Progenitor cell of endocrine pancreas (in vitro differentiated cells): ENCODE results near the gene SDC3. TPM values are rescaled to one million over a fixed set of nuclear protein-coding genes. Genes with fewer than 3 reads are reported as not detected.
"Not testable (repeated sequence)": the region's sequence is repeated elsewhere in the genome, so short reads cannot be mapped to it uniquely, and the experiment has no call there.

Source experiments
- DNase-seq: peaks from one replicate; pipeline ENCODE4 v3.0.0; 2021; ENCODE audit warnings: low spot score; ENCODE audit not compliant: unreplicated experiment
- H3K27ac Mint-ChIP-seq: 2 replicates; pipeline ENCODE4 v1.8.0; 2021; ENCODE audit warnings: mild to moderate bottlenecking, moderate library complexity, mixed read lengths
- H3K27me3 Mint-ChIP-seq: 2 replicates; pipeline ENCODE4 v1.8.0; 2021; ENCODE audit warnings: mixed read lengths
- H3K36me3 Mint-ChIP-seq: 2 replicates; pipeline ENCODE4 v1.8.0; 2022; ENCODE audit warnings: mixed read lengths; ENCODE audit not compliant: insufficient read depth
- H3K4me1 Mint-ChIP-seq: 2 replicates; pipeline ENCODE4 v1.8.0; 2021; ENCODE audit warnings: low read depth, mixed read lengths
- H3K4me3 Mint-ChIP-seq: 2 replicates; pipeline ENCODE4 v1.8.0; 2021; ENCODE audit warnings: low read depth, mild to moderate bottlenecking, moderate library complexity, mixed read lengths
- H3K9me3 Mint-ChIP-seq: 2 replicates; pipeline ENCODE4 v1.8.0; 2021; ENCODE audit warnings: low read depth, mixed read lengths
- total RNA-seq: library from RNA; stranded (reverse); gene quantifications from 2 replicates; pipeline ENCODE4 v1.2.1, GENCODE V29; 2021
- TF ChIP-seq, protein P1 (sequence below): fragments of 200-600 bp; sonication (generic); IDR thresholded peaks from one replicate; pipeline ENCODE4 v1.5.0; 2021; ENCODE audit warnings: antibody characterized with exemption, mild to moderate bottlenecking; ENCODE audit not compliant: unreplicated experiment

Gene SDC3
- total RNA-seq, 1 donor from 2014 or later = 33.7 TPM

DNA sequence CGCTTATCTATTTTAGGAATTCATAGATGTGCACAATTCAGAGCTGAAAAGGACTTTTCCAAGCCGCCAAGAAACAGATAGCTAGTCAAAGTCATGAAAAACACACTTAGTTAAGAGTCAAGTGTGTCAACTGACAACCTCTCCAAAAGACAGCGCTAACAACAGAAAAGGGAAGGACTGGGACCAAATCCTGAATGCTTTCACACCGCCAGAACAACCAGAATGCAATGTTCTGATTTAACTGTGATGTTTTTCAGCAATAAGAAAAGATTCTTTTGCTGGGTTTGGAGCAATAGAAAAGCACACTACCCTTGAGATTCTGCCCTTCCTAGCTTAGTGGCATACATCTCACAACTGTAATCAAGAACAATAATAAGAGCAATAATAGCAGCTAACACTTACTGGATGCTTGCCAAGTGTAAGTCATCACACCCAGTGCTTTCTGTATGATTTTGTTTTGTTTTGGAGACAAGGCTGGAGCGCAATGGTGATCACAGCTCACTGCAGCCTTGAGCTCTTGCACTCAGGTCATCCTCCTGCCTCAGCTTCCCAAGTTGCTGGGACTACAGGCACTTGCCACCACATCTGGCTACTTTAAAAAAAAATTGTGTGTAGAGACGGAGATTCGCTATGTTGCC is 33.9 kb upstream of the SDC3 start:
- H3K4me1 Mint-ChIP-seq = no peaks in the 10 kb centered on the region
- TF ChIP-seq, protein P1, sequence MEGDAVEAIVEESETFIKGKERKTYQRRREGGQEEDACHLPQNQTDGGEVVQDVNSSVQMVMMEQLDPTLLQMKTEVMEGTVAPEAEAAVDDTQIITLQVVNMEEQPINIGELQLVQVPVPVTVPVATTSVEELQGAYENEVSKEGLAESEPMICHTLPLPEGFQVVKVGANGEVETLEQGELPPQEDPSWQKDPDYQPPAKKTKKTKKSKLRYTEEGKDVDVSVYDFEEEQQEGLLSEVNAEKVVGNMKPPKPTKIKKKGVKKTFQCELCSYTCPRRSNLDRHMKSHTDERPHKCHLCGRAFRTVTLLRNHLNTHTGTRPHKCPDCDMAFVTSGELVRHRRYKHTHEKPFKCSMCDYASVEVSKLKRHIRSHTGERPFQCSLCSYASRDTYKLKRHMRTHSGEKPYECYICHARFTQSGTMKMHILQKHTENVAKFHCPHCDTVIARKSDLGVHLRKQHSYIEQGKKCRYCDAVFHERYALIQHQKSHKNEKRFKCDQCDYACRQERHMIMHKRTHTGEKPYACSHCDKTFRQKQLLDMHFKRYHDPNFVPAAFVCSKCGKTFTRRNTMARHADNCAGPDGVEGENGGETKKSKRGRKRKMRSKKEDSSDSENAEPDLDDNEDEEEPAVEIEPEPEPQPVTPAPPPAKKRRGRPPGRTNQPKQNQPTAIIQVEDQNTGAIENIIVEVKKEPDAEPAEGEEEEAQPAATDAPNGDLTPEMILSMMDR = no peak
- H3K9me3 Mint-ChIP-seq = no peaks in the 10 kb centered on the region
- no peak overlapping the region for H3K4me3 Mint-ChIP-seq
- no peaks in the 10 kb centered on the region for H3K27me3 Mint-ChIP-seq
- peak overlapping the region; percentile 52 for H3K27ac Mint-ChIP-seq
- DNase-seq = no peak
- H3K36me3 Mint-ChIP-seq = peaks cover 32% of the 10 kb centered on the region

DNA sequence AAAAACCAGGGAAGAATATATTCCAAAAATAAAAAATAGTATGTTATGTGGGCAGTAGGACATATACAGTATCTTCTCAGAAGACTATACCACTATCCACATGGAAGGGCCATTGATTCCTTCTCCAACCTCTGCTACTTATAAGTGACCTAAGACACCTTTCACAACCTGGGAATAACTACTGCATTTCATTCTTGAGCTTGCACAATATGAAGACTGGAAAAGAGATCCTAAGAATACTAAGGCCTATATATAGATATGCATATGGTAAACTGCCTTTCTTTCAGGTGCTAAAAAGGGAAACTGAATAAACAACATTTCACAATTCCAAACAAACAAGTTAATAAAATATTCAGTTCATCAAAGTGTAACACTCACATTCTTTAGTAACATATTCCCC is 32.0 kb upstream of the SDC3 start:
- Mint-ChIP-seq H3K36me3 (peaks cover 38% of the 10 kb centered on the region), H3K4me3 (no peak overlapping the region), H3K4me1 (no peaks in the 10 kb centered on the region), H3K27me3 (no peaks in the 10 kb centered on the region), H3K27ac (no peak overlapping the region), H3K9me3 (no peaks in the 10 kb centered on the region)
- DNase-seq = no peak
- TF ChIP-seq, protein P1 = no peak

DNA sequence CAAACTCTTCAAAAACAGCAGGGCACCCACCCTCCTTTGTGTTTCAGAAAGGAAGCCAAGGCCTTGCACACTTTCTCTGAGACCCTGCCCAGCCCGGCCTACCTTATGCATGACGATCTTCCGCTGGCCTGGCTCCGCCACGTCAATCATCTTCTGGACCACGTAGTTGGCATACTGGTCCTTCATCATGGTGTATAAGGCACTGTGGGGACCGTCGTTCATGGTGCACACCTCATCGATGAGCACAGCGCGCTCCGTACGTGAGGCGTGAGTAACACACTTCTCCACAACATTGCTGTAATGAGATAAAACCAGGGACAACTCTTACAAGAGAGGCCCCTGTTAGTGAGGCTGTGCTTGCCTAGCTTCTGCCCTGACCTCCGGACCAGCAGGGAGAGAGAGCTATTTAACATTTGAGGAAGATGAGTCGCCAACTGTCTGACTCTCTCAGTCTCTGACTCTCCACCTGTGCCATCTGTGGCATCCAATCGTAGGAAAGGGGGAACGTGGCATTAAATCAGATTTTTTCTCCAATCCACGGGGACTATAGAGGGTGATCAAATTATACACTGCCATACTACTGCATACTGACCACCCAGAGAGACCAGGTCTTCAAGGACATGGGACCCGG is 28.1 kb upstream of the SDC3 start:
- no peak overlapping the region for H3K4me3 Mint-ChIP-seq
- H3K27ac Mint-ChIP-seq = peak overlapping the region; percentile 87
- H3K36me3 Mint-ChIP-seq = peaks cover 41% of the 10 kb centered on the region
- DNase-seq = no peak
- no peaks in the 10 kb centered on the region for H3K27me3 Mint-ChIP-seq
- TF ChIP-seq, protein P1 = no peak
- peaks cover 15% of the 10 kb centered on the region for H3K4me1 Mint-ChIP-seq
- H3K9me3 Mint-ChIP-seq = no peaks in the 10 kb centered on the region

DNA sequence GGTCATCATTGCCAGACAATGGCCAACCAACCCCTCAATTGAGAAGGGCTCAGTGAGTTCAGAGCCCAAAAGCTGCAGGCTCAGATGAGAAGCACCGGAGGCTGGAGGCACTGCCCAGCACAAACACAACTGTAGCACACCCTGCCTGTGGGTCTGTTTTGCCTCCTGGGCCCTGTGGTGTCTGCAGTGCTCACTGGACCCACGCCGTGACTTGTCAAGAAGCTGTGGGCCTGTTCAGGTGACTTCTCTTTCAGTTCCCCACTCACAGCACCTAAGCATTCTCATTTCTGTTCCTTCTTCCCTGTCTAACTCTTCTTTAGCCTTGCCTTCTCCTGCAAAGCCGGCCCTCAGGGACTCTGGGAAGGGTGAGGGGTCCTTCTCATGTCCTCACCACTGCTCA is 27.2 kb upstream of the SDC3 start:
- not testable (repeated sequence) for H3K9me3 Mint-ChIP-seq, H3K27ac Mint-ChIP-seq, H3K27me3 Mint-ChIP-seq, H3K4me3 Mint-ChIP-seq, DNase-seq
- Mint-ChIP-seq H3K36me3 (peaks cover 41% of the 10 kb centered on the region), H3K4me1 (peaks cover 16% of the 10 kb centered on the region)

DNA sequence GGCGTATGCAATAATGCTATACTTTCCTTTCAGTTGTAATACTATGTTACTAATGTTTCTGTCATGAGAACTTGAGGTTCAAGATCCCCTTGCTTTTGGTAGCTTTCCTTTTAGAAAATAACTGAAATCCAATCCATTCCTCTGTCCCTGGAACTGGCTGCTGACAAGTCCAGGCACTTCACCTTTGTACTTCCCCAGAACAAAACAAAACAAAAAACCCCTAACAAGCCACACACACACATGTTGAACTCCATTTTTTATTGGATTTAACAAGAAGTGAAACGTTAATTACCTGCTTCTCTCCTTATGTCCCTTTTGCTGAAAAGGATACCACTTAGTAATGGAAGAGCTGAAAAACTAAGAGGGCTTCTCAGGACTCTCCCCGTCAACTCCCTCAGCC is 26.1 kb upstream of the SDC3 start:
- peaks cover 17% of the 10 kb centered on the region for H3K4me1 Mint-ChIP-seq
- no peak for DNase-seq
- peaks cover 39% of the 10 kb centered on the region for H3K36me3 Mint-ChIP-seq
- TF ChIP-seq, protein P1 = no peak
- H3K9me3 Mint-ChIP-seq = no peaks in the 10 kb centered on the region
- H3K27ac Mint-ChIP-seq = peak overlapping the region; percentile 75
- no peak overlapping the region for H3K4me3 Mint-ChIP-seq
- H3K27me3 Mint-ChIP-seq = no peaks in the 10 kb centered on the region

DNA sequence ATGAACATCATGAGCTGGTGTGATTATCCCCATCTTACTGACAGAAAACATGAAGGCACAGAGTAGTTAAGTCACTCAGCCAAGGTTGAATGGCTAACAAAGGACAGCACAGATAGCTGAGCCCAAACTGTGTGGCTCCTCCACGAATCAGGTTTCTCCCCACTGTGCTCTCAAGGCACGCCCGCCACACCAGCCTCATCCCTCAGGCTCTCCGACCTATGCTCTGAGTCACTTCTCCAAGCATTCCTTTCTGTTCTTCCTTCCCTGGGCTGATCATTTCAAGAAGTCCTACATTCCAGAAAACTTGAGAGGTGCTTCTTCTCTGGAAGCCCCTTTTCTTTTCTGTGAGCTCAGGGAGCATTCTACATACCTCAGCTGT is 25.3 kb upstream of the SDC3 start:
- no peaks in the 10 kb centered on the region for H3K27me3 Mint-ChIP-seq
- no peak for DNase-seq
- TF ChIP-seq, protein P1 = no peak
- no peaks in the 10 kb centered on the region for H3K9me3 Mint-ChIP-seq
- H3K4me3 Mint-ChIP-seq = no peak overlapping the region
- peaks cover 19% of the 10 kb centered on the region for H3K4me1 Mint-ChIP-seq
- peaks cover 33% of the 10 kb centered on the region for H3K36me3 Mint-ChIP-seq
- peak overlapping the region; percentile 75 for H3K27ac Mint-ChIP-seq
